ENCODE data around the gene ZNRF4.
"Not testable (repeated sequence)": the region's sequence is repeated elsewhere in the genome, so short reads cannot be mapped to it uniquely, and the experiment has no call there.

ZNRF4 gene, protein sequence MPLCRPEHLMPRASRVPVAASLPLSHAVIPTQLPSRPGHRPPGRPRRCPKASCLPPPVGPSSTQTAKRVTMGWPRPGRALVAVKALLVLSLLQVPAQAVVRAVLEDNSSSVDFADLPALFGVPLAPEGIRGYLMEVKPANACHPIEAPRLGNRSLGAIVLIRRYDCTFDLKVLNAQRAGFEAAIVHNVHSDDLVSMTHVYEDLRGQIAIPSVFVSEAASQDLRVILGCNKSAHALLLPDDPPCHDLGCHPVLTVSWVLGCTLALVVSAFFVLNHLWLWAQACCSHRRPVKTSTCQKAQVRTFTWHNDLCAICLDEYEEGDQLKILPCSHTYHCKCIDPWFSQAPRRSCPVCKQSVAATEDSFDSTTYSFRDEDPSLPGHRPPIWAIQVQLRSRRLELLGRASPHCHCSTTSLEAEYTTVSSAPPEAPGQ

DNA sequence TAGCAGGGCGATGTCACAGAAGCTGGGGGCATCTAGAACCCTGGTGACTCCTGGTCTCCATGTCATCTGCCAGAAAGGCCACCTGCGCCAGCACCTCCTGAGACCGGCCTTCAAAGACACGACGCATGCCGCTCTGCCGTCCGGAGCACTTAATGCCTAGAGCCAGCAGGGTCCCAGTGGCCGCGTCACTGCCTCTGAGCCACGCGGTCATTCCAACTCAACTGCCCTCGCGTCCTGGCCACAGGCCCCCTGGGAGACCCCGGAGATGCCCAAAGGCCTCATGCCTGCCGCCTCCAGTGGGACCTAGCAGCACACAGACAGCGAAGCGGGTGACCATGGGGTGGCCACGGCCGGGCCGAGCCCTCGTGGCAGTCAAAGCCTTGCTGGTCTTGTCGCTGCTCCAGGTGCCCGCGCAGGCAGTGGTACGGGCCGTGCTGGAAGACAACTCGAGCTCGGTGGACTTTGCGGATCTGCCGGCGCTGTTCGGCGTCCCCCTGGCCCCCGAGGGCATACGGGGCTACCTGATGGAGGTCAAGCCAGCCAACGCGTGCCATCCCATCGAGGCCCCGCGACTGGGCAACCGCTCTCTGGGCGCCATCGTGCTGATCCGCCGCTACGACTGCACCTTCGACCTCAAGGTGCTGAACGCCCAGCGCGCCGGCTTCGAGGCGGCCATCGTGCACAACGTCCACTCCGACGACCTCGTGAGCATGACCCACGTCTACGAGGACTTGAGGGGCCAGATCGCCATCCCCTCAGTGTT is at the start of gene ZNRF4:
ZNRF4 (plus strand) TSS at position 51 of the 763 bp plus-strand sequence; CDS start at position 126, 75 bp downstream.
- DNase-seq (ENCODE audit: low read depth in 2 of 2): no peak

DNA sequence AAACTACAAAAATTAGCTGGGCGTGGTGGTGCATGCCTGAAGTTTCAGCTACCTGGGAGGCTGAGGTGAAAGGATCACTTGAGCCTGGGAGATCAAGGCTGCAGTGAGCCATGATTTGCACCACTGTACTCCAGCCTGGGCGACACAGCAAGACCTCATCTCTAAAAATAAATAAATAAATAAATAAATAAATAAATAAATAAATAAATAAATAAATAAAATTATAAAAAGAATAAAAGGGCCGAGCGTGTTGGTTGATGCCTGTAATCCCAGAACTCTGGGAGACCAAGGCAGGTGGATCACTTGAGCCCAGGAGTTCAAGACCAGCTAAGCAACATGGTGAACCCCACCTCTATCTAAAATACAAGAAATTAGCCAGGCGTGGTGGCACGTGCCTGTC is 49.0 kb upstream of the ZNRF4 start:
- DNase-seq (ENCODE audit: low read depth in 2 of 2): not testable (repeated sequence)

DNA sequence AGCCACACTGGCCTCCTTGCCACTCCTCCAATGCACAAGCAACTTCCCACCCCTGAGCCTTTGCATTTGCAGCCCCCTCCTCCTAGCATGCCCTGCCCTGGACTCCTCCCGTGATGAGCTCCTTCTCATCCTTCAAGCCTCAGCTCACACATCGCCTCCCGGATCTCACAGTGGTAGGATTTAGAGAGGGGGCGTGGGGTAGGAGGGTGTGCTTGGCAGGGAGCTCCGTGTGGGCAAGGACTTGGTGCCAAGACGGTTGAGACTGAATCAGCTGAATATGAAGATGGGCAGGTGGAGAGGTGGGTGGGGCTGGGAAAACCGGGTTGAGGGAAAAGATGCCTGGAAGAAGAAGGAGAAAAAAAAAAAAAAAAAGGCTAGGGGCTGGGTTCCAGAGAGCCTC is 48.4 kb upstream of the ZNRF4 start:
- DNase-seq (ENCODE audit: low read depth in 2 of 2): no peak

DNA sequence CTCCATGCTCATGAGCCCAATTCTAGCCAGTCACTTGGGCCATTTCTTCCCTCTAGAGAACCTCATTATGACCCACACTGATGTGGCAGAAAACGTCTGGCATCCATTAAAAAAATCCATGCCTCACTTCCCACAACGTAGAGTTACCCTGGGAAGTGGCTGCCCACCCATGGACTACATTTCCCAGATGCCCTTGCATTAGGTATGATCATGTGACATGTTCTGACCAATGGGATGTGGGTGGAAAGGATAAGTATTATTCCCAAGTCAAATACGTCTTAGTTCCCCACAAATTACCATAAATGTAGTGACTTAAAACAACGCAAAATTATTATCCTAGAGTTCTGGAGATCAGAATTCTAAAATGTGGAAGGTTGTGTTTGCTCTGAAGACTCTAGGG is 47.9 kb upstream of the ZNRF4 start:
- no peak for DNase-seq (ENCODE audit: low read depth in 2 of 2)

DNA sequence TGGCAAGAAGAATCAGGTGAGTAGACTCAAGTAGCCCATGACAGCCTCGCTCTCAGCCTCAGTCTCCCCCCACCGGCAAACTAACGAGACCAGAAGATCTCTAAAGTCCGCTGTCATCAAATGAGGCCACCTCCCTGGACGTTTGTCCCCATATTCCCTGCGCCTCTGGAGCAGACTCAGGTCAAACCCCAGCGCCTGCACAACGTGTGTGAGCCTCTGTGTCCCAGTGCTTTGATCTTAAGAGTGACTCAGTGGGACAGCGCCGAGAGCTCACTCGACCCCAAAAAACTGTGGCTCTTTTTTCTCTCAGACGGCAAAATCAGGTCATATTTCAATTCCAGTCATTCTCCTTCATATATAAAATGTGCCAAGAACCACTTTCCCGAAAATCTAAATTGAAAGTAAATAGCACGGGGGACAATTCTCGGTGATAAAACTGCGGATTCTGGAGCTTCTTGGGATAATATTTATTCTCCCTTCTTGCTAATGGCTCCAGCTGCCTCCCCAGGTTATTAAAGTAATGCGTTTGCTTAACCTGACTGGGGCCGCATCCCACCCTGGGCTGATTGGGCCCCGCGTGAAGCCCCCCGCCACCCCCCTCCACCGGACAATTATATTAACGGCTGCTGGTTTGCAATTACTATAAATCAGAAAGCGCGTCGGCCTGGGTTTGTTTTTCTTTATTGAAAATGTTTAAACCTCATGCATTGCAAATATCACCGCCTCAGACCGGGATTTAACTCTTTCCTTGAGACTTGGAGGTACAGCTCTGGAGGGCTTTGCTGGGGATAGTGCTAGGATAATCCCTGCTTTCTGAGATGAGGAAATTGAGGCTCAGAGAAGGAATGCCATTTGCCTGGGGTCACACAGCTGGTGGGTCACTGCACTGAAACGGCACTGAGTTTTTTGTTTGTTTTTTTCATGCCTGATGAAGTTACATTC is 37.5 kb upstream of the ZNRF4 start:
- DNase-seq (ENCODE audit: low read depth in 2 of 2): no peak

DNA sequence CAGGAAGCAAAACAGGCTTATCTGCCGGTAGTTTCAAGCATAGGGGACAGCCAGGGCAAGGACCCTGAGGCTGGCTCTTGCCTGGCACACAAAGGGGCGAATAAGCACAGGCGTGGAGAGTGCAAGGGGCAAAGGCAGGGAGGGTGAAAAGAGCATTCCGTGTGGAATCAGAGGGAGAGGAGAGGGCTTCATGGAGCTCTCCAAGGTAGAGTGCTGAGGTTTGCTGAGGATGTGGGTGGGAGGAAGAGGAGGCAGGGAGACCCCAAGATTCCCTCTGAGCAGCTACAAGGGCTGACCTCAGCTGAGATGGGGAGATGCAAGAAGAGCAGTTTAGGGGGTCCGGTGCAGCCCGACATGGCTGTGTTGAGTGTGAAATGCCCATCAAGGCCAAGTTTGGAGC is 36.5 kb upstream of the ZNRF4 start:
- no peak for DNase-seq (ENCODE audit: low read depth in 2 of 2)

DNA sequence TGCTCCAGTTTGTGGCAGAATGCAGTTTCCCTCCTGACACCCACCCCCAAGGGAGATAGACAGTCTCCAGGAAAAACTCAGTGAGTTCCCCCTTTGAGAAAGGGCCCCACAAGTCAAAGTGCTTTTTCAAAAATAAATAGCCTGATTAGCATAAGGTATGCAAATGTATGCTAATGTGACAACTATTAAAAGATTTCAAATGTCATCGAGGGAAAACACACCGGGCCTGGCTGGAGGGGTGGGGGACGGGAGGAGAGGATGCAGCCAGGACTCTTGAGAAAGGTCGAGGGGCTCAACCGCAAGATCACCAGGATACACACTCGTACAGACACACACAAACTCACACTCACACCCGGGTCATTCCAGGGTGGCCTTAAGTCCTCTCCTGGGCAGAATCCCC is 34.3 kb upstream of the ZNRF4 start:
- no peak for DNase-seq (ENCODE audit: low read depth in 2 of 2)

DNA sequence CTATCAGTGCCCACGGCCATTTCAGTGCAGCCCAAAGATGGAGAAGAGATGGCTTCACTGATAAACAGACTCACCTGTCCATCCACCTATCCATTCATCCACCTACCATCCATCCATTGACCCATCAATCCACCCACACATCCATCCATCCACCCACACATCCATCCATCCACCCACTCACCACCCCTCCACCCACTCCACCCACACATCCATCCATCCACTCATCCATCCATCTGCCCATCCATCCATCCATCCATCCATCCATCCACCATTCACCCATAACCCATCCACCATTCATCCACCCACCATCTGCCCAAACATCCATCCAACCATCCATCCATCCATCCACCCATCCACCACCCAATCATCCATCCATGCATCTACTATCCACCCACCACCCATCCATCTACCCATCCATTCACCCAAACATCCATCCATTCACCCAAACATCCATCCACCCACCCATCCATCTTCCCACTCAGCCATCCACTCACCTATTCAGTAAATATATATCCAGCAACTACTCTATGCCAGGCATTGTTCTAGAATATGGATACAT is 31.6 kb upstream of the ZNRF4 start:
- DNase-seq (ENCODE audit: low read depth in 2 of 2): no peak

DNA sequence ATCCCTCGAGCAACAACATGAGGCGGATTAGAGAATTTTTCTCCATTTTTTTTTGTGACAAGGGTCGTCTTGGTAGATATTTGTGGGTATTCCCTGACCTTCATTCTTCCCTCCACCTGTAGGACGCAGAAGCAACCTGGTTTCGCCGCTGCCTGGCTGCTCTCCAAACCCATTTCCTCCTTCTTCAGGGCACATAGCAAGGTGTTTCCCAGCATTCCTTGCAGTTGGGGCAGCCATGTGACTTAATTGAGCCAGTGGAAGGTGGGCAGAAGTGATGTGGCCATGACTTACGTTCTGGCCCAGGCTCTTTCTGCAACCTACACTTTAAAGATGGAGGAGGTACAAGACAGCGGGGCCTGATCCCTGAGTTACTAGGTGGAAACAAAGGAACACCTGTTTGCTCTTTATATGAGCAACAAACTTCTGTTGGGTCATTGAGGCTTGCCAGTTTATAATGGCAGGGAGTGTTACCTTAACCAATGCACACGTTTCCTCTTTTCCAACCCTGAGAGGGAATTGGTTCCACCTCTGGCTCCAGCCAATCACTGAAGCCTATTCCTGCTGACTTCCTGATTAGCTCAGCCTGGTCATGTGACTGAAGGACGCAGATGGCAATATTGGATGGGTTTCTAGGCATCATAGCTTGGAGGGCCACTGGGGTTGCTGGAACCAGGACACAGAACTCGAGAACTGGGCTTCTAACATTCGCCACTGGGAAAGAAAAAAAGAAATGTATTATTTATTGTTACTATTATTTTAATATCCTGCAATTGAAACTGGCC is 30.8 kb upstream of the ZNRF4 start:
- no peak for DNase-seq (ENCODE audit: low read depth in 2 of 2)

DNA sequence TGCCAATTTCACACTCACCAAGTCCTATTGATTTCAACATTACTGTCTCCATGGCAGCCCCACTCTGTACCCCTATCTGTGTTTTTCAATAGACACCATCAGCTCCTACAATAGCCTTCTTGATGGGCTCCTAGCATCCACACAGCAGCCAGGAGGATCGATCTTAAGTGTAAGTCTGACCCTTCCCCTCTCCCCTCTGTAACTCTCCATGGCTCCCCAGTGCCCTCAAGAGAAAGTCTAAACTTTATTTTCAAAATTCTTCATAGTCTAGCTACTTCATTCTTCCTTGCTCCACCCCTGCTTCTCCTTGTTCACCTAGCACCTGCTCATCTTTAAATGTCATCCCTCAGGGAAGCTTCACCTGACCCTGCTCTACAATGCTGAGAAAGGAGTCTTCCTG is 30.0 kb upstream of the ZNRF4 start:
- DNase-seq (ENCODE audit: low read depth in 2 of 2): no peak

DNA sequence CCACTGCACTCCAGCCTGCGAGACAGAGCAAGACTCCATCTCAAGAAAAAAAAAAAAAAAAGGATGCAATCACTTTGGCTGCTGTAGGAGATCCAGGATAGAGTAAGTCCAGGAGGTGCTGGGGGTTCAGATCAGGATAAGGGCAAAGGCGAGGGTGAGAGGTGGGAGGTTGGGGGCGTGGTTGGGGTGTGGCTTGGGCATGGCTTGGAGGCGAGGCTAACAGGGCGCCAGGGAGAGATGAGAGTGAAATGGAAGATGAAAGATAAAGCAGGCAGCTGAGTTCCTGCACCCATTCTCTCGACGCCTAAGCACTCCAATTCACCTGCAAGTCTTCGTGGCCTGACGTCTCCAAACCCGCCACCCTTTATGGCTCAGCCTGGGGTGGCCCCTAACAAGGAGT is 25.0 kb upstream of the ZNRF4 start:
- no peak for DNase-seq (ENCODE audit: low read depth in 2 of 2)

DNA sequence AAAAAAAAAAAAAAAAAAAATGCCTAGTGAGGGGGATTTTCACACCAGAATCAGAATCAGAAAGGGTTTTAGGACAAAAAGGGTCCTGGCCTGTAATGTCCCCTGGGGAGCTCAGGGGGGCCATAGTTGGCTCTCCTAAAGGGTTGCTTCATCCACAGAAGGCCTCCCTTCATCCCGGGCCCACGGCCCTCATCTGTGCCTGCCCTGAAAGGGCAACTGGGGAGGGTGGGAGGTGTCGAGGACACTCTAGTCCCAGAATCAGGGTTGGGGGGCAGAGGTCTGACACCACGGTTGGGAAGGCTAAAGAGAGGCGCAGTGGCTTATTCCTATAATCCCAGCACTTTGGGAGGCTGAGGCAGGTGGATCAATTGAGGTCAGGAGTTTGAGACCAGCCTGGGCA is 22.5 kb upstream of the ZNRF4 start:
- DNase-seq (ENCODE audit: low read depth in 2 of 2): no peak

DNA sequence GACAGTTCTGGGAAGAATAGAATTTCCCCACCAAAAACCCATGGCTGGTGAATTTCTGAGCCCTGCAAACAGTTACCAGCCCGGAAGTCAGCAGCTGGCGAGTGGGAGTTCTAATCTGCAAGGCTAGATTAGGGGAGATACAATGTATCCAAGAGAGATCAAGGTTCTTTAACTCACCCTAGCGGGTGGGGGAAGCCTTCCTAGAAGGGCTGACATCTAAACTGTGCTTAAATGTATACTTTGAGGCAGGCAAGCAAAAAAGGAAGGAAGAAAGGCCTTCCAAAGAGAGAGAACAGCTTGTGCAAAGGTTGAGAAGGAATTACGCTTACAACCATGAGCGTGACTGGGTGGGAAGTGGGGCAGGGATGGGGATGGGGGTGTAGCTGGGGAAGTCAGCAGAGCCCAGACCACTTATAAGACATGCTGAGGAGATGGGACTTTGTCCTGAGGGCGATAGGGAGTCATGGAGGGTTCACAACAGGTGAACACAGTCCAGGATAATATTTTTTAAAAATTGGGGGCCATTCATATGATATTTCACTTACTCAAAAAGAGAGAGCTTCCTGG is 20.8 kb upstream of the ZNRF4 start:
- DNase-seq (ENCODE audit: low read depth in 2 of 2): no peak

DNA sequence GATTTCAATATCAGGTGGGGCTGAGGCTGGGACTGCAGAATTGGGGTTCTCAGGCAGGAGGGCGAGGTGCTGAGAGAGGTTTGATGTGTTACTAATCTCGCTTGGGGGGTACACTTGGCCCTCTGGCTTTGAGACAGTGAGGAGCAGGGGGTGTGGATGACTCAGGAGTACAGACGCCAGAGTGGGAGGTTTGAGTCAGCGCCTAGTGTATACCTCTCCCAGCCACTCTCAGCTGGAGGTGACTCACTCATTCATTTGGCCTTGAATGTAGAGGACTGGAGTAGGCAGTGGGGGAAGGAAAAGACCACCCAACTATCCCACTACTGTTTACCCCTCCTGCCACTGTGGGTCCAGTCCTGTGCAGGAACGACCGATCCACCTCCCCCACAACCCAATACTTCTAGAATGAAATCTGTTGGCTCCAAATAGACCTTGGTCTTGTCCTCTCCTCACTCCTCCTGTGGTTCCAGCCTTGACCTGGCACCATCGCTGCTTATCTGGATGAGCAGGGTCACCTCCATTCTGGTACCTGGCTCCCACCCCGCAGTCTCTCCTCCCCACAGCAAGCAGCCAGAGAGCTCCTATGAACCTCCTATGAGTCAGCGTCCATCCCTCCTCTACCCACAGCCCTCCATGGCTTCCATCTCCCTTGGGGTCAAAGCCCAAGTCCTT is 20.1 kb upstream of the ZNRF4 start:
- DNase-seq (ENCODE audit: low read depth in 2 of 2): peak; percentile 9 to 18

DNA sequence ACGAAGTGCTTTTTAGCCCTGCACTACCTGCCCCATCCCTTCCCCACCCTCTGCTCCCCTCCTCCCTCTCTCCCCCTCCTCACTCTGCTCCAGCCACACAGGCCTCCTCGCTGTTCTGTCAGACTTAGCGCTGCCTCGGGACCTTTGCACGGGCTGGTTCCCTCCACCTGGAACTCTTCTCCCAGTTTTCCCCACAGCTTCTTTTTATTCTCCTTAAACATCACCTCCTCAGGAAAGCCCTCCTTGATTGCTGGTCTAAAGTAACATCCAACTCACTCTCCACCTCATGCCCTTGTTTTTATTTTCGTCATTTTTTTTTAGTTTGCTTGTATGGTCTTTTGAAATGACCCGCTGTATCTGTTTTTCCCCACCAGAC is 19.6 kb upstream of the ZNRF4 start:
- no peak for DNase-seq (ENCODE audit: low read depth in 2 of 2)

DNA sequence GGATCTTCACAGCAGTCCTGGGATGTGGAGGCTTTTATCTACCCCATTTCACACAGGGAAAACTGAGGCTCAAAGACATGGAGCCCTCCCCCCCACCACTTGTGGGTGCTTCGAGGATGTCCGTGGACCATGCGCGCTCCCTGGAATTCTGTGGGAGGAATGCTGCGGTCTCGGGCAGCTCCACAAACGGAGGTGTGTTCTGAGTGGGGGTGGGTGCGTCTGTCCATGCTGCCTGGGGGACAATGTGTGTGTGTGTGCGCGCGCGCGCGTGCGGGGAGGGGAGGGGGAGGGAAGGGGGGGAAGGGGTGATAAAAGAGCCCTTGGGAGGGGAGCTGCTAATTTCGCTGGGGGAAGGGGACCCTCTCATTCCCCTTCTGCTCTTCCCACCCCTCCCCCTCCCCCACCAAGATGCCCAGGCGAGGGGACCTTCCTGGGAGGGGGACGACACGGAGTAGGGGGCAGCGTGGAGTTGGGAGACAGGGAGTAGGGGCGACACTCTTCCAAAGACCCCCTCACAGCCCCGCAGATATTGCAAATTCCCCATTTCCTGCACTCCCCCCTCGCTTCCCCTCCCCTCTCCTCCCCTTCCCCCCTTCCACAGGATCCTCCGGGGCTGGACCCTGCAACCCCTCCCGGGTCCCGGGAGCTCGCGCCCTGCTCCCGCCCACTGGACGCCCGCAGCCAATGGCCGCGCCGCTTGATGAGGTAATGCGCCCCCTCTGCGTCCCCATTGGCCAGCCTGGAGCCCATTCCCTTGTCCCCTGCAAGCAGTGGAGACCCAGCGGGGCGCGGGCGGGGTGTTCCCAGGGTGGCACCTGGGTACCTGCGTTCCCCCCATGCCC is 18.9 kb upstream of the ZNRF4 start:
- no peak for DNase-seq (ENCODE audit: low read depth in 2 of 2)

DNA sequence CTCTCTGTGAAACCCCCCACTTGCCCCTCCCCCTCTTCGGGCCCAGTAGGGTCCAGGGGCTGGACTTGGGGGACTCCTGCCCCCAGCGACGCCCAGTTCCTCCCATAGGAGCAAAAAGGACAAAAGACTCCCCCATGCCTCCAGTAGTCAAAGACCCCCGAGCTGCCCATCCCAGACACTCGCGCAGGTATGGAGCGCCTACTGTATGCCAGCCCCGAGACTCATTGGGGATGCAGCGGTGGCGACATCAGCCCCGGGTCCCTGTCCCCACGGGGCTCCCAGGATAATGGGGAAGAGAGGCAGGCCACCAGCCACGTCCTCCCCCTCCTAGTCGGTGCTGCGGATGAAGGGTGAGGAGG is 18.3 kb upstream of the ZNRF4 start:
- no peak for DNase-seq (ENCODE audit: low read depth in 2 of 2)

DNA sequence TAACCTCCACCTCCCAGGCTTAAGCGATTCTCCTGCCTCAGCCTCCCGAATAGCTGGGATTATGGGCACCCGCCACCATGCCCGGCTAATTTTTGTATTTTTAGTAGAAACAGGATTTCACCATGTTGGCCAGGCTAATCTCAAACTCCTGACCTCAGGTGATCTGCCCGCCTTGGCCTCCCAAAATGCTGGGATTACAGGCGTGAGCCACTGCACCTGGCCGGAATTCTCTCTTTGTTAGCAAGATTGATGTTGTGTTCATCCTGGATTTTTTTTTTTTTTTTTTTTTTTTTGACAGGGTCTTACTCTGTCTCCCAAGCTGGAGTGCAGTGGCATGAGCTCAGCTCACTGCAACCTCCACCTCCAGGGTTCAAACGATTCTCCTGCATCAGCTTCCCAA is 16.5 kb upstream of the ZNRF4 start:
- not testable (repeated sequence) for DNase-seq (ENCODE audit: low read depth in 2 of 2)

DNA sequence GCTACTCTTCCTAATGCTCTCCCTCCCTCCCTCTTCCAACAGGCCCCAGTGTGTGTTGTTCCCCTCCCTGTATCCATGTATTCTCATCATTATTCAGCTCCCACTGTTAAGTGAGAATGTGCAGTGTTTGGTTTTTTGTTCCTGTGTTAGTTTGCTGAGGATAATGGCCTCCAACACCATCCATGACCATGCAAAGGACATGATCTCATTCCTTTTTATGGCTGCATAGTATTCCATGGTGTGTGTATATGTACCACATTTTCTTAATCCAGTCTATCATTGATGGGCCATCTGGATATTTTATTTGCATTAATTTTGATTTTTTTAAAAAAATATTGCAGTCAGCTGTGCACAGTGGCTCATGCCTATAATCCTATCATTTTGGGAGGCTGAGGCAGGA is 15.8 kb upstream of the ZNRF4 start:
- DNase-seq (ENCODE audit: low read depth in 2 of 2): no peak

Data from stimulated activated CD4-positive, alpha-beta T cell treated with anti-CD3 and anti-CD28 coated beads, Interleukin-1b, Interleukin-23, amount 100 ng/mL, for 4 hours (primary cell).